ENCODE measurements around the gene CAPS2. TPM values are rescaled to one million over a fixed set of nuclear protein-coding genes. Genes with fewer than 3 reads are reported as not detected.

The CAPS2 gene
- total and polyA plus RNA-seq, 4 donors: 0.91 to 3.1 (median 1.4) TPM

- no peak overlapping the region for H3K9ac ChIP-seq (ENCODE audit: low read depth in 1 of 2, low read length in 2 of 2)
- no peak for DNase-seq (ENCODE audit: low spot score)
- TF ChIP-seq ZBTB33 (IDR thresholded peaks at IDR 0.05) (no peak), GABPA (IDR thresholded peaks at IDR 0.05 in 1 of 2, conservative IDR thresholded peaks at IDR 0.05 in 1 of 2) (no peak), JUND (IDR thresholded peaks at IDR 0.05) (no peak), TAF1 (conservative IDR thresholded peaks at IDR 0.05) (no peak), NR2F2 (IDR thresholded peaks at IDR 0.05) (no peak), ATF3 (IDR thresholded peaks at IDR 0.05) (no peak), REST (IDR thresholded peaks at IDR 0.05) (no peak), RXRA (IDR thresholded peaks at IDR 0.05) (no peak)
- no peaks in the 10 kb centered on the region for H3K9me3 ChIP-seq (ENCODE audit: control insufficient read depth in 4 of 4, low read length in 3 of 4)
- no peaks in the 10 kb centered on the region for H3K27me3 ChIP-seq (ENCODE audit: control insufficient read depth in 4 of 4, insufficient read depth in 4 of 4, low read length in 3 of 4)
- WGBS: 86% methylated on average over 2 of the region's 2 CpGs
- no peaks in the 10 kb centered on the region for H3K4me1 ChIP-seq (ENCODE audit: control insufficient read depth in 4 of 4, insufficient read depth in 4 of 4, low read length in 3 of 4)
- H3K27ac ChIP-seq (ENCODE audit: low read depth in 1 of 2, low read length in 2 of 2): no peak overlapping the region
- no peaks in the 10 kb centered on the region for H3K36me3 ChIP-seq (ENCODE audit: control insufficient read depth in 4 of 4, insufficient read depth in 3 of 4, low read depth in 1 of 4, low read length in 3 of 4)
- no peak overlapping the region for H3K4me3 ChIP-seq (ENCODE audit: low read depth in 1 of 3, low read length in 3 of 3)
Observed at GRCh38 chr12:75345531-75345930, 15.4 kb upstream of the CAPS2 start.

DNA sequence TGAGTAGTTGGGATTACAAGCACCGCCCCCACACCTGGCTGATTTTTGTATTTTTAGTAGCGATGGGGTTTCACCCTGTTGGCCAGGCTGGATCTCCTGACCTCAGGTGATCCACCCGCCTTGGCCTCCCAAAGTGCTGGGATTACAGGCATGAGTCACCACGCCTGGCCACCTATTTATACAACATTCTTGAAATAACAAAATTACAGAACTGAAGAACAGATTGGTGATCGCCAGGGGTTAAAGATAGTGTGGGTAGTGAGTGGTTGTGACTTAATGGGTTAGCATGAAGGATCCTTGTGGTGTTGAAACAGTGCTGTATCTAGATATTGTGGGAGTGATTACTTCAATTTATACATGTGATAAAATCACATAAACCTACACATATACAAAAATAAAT is 11.7 kb upstream of the CAPS2 start:
- no peak overlapping the region for H3K9ac ChIP-seq (ENCODE audit: low read depth in 1 of 2, low read length in 2 of 2)
- WGBS: 95% methylated on average over 5 of the region's 5 CpGs
- no peaks in the 10 kb centered on the region for H3K27me3 ChIP-seq (ENCODE audit: control insufficient read depth in 4 of 4, insufficient read depth in 4 of 4, low read length in 3 of 4)
- H3K9me3 ChIP-seq (ENCODE audit: control insufficient read depth in 4 of 4, low read length in 3 of 4): no peaks in the 10 kb centered on the region
- H3K4me3 ChIP-seq (ENCODE audit: low read depth in 1 of 3, low read length in 3 of 3): no peak overlapping the region
- H3K27ac ChIP-seq (ENCODE audit: low read depth in 1 of 2, low read length in 2 of 2): no peak overlapping the region
- H3K36me3 ChIP-seq (ENCODE audit: control insufficient read depth in 4 of 4, insufficient read depth in 3 of 4, low read depth in 1 of 4, low read length in 3 of 4): no peaks in the 10 kb centered on the region
- no peak for TF ChIP-seq HNF4A (conservative IDR thresholded peaks at IDR 0.05)
- TF ChIP-seq EGR1 (IDR thresholded peaks at IDR 0.05; ENCODE audit: low read depth in 2 of 2): no peak
- no peak for TF ChIP-seq RXRA (IDR thresholded peaks at IDR 0.05)
- TF ChIP-seq, protein P1, sequence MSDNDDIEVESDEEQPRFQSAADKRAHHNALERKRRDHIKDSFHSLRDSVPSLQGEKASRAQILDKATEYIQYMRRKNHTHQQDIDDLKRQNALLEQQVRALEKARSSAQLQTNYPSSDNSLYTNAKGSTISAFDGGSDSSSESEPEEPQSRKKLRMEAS (IDR thresholded peaks at IDR 0.05): no peak
- TF ChIP-seq RAD21 (IDR thresholded peaks at IDR 0.05): no peak
- TF ChIP-seq HNF4G (IDR thresholded peaks at IDR 0.05): no peak
- DNase-seq (ENCODE audit: low spot score): no peak
- H3K4me1 ChIP-seq (ENCODE audit: control insufficient read depth in 4 of 4, insufficient read depth in 4 of 4, low read length in 3 of 4): no peaks in the 10 kb centered on the region

- H3K9ac ChIP-seq (ENCODE audit: low read depth in 1 of 2, low read length in 2 of 2): no peak overlapping the region
- H3K4me1 ChIP-seq (ENCODE audit: control insufficient read depth in 4 of 4, insufficient read depth in 4 of 4, low read length in 3 of 4): peaks cover 0 to 10% (median 7%) of the 10 kb centered on the region in 4 donors
- DNase-seq (ENCODE audit: low spot score): no peak
- no peak overlapping the region for H3K4me3 ChIP-seq (ENCODE audit: low read depth in 1 of 3, low read length in 3 of 3)
- WGBS: 77% methylated on average over 1 of the region's 1 CpG
- no peak for TF ChIP-seq HNF4G (IDR thresholded peaks at IDR 0.05)
- no peak for TF ChIP-seq NR2F2 (IDR thresholded peaks at IDR 0.05)
- TF ChIP-seq FOXA2 (IDR thresholded peaks at IDR 0.05): no peak
- no peak for TF ChIP-seq TAF1 (conservative IDR thresholded peaks at IDR 0.05)
- no peak overlapping the region for H3K27ac ChIP-seq (ENCODE audit: low read depth in 1 of 2, low read length in 2 of 2)
- no peaks in the 10 kb centered on the region for H3K36me3 ChIP-seq (ENCODE audit: control insufficient read depth in 4 of 4, insufficient read depth in 3 of 4, low read depth in 1 of 4, low read length in 3 of 4)
- H3K9me3 ChIP-seq (ENCODE audit: control insufficient read depth in 4 of 4, low read length in 3 of 4): no peaks in the 10 kb centered on the region
- no peaks in the 10 kb centered on the region for H3K27me3 ChIP-seq (ENCODE audit: control insufficient read depth in 4 of 4, insufficient read depth in 4 of 4, low read length in 3 of 4)
Observed at GRCh38 chr12:75337905-75338304, 7.8 kb upstream of the CAPS2 start.
